B cell (primary cell): ENCODE measurements around the gene BHMT2. TPM values are rescaled to one million over a fixed set of nuclear protein-coding genes. Genes with fewer than 3 reads are reported as not detected.

Experiments used
- ATAC-seq: fragments of 200-7000 bp; cut with Tn5 transposase; one replicate; pipeline ENCODE4 v1.10.0; 2021; ENCODE audit warnings: low read depth, mild to moderate bottlenecking, moderate number of reproducible peaks, moderate library complexity
- CTCF ChIA-PET: fragments of 350-600 bp; sonication (Branson Sonifier 250); formaldehyde crosslinking; loops from one replicate; lab custom pipeline; 2021; ENCODE audit warnings: antibody characterized with exemption, inconsistent platforms; lab: Charles Lee
- POLR2A ChIA-PET: fragments of 350-600 bp; sonication (Branson Sonifier 250); formaldehyde crosslinking; loops from one replicate; lab custom pipeline; 2021; ENCODE audit warnings: antibody characterized with exemption; lab: Charles Lee
- DNase-seq: peaks from one replicate; pipeline ENCODE4 v3.0.0; 2013
- H2AFZ ChIP-seq: 2 replicates; pipeline ENCODE4 v1.6.1; 2012; ENCODE audit warnings: mild to moderate bottlenecking, low read depth, low read length; ENCODE audit not compliant: insufficient read depth, poor library complexity, severe bottlenecking
- H3K27ac ChIP-seq, 2 donors: 1 replicate in 1 of 2; 2 replicates in 1 of 2; pipeline ENCODE4 v1.5.1; 2012 to 2013; ENCODE audit warnings: low read length in 2 of 2, mild to moderate bottlenecking in 2 of 2, moderate library complexity in 1 of 2
- H3K27me3 ChIP-seq, 4 experiments: fragments of 200-600 bp in 1 of 4; sonication (generic) in 1 of 4; replicated peaks in 1 of 4; 1 replicate in 2 of 4; 2 replicates in 2 of 4; pipeline versions ENCODE4 v1.6.1 to v1.7.0; 2013 to 2016; ENCODE audit warnings: low read length in 3 of 4, mild to moderate bottlenecking in 2 of 4, mixed read lengths in 1 of 4, moderate library complexity in 1 of 4; ENCODE audit not compliant: insufficient read depth in 4 of 4, control insufficient read depth in 3 of 4; ENCODE audit errors: control extremely low read depth in 1 of 4
- H3K36me3 ChIP-seq, 2 experiments: replicated peaks in 1 of 2; 1 replicate in 1 of 2; 2 replicates in 1 of 2; pipeline versions ENCODE4 v1.6.1 to v1.7.1; 2013; ENCODE audit warnings: low read length in 1 of 2; ENCODE audit not compliant: insufficient read depth in 2 of 2, control insufficient read depth in 1 of 2; ENCODE audit errors: control extremely low read depth in 1 of 2, extremely low read depth in 1 of 2
- H3K4me1 ChIP-seq, 2 donors: fragments of 200-600 bp in 1 of 2; sonication (generic) in 1 of 2; 1 replicate in 1 of 2; 2 replicates in 1 of 2; pipeline versions ENCODE4 v1.5.1 to v1.6.1; 2013 to 2017; ENCODE audit warnings: low read length in 2 of 2; ENCODE audit not compliant: control insufficient read depth in 2 of 2, insufficient read depth in 2 of 2
- H3K4me2 ChIP-seq: replicated peaks from 2 replicates; pipeline ENCODE3; 2012; ENCODE audit warnings: mild to moderate bottlenecking, low read depth, low read length; ENCODE audit not compliant: poor library complexity, severe bottlenecking
- H3K4me3 ChIP-seq, 5 experiments: fragments of 200-600 bp in 1 of 5; sonication (generic) in 1 of 5; 1 replicate in 3 of 5; 2 replicates in 2 of 5; pipeline versions ENCODE4 v1.5.1 to v1.7.0; 2011 to 2016; ENCODE audit warnings: low read length in 4 of 5, mild to moderate bottlenecking in 4 of 5, low read depth in 2 of 5, control low read depth in 1 of 5, moderate library complexity in 1 of 5; ENCODE audit not compliant: insufficient read depth in 1 of 5; ENCODE audit errors: control extremely low read depth in 1 of 5, extremely low read depth in 1 of 5
- H3K79me2 ChIP-seq: fragments of 200-600 bp; sonication (generic); one replicate; pipeline ENCODE4 v1.6.0; 2016; ENCODE audit warnings: low read length; ENCODE audit not compliant: control insufficient read depth, insufficient read depth
- H3K9ac ChIP-seq: fragments of 200-600 bp; sonication (generic); 2 replicates; pipeline ENCODE4 v1.6.1; 2017; ENCODE audit warnings: mild to moderate bottlenecking, low read length, moderate library complexity
- H3K9me3 ChIP-seq, 3 donors: one replicate each; pipeline versions ENCODE4 v1.6.1 to v1.7.1; 2013; ENCODE audit warnings: low read length in 2 of 3; ENCODE audit not compliant: control insufficient read depth in 2 of 3, insufficient read depth in 1 of 3; ENCODE audit errors: control extremely low read depth in 1 of 3
- H4K20me1 ChIP-seq: 2 replicates; pipeline ENCODE4 v1.6.0; 2012; ENCODE audit warnings: mild to moderate bottlenecking, low read length; ENCODE audit not compliant: insufficient read depth, control insufficient read depth, poor library complexity, severe bottlenecking
- H3K27ac Mint-ChIP-seq: one replicate; pipeline ENCODE4 v1.8.0; 2021; ENCODE audit warnings: mixed read lengths
- H3K27me3 Mint-ChIP-seq: one replicate; pipeline ENCODE4 v1.8.0; 2021; ENCODE audit warnings: mixed read lengths
- H3K4me1 Mint-ChIP-seq: one replicate; pipeline ENCODE4 v1.8.0; 2021; ENCODE audit warnings: mixed read lengths
- H3K4me3 Mint-ChIP-seq: one replicate; pipeline ENCODE4 v1.8.0; 2021; ENCODE audit warnings: mixed read lengths
- H3K9me3 Mint-ChIP-seq: one replicate; pipeline ENCODE4 v1.8.0; 2022; ENCODE audit warnings: mixed read lengths; ENCODE audit not compliant: insufficient read depth
- CTCF ChIP-seq: fragments of 200-600 bp; IDR thresholded peaks from one replicate; pipeline ENCODE4 v1.8.0; 2022; ENCODE audit warnings: antibody characterized with exemption, mild to moderate bottlenecking
- EZH2 ChIP-seq: IDR thresholded peaks from 2 replicates; pipeline ENCODE4 v1.6.1; 2012; ENCODE audit warnings: borderline replicate concordance, low read depth, mild to moderate bottlenecking, moderate library complexity, low read length; ENCODE audit not compliant: insufficient read depth, poor library complexity, severe bottlenecking
- WGBS: methylation state at CpG from one replicate; pipeline ENCODE4 v1.1.5; 2013; ENCODE audit warnings: missing lambda C conversion rate; ENCODE audit not compliant: insufficient coverage; 5-methylcytosine and 5-hydroxymethylcytosine counted together
- intact Hi-C: fragments of 100-400 bp; cut with micrococcal nuclease; formaldehyde crosslinking; loops from one replicate; pipeline ENCODE4 v1.10.0; 2022
- polyA plus RNA-seq: library from polyadenylated mRNA; depleted of rRNA; stranded (reverse); fragments of >200 nt; gene quantifications from 2 replicates; pipeline ENCODE4 v1.2.3, GENCODE V29; 2012
- total RNA-seq, 2 donors: library from RNA; stranded (reverse); fragments of 120-200 nt in 1 of 2; gene quantifications; 1 replicate in 1 of 2; 2 replicates in 1 of 2; pipeline versions ENCODE4 v1.2.3 to v1.2.4, GENCODE V29; 2013 to 2022

The BHMT2 gene
- total and polyA plus RNA-seq, 2 donors (not counting 1 experiment from before 2014, with no cell fraction given) = not detected

DNA sequence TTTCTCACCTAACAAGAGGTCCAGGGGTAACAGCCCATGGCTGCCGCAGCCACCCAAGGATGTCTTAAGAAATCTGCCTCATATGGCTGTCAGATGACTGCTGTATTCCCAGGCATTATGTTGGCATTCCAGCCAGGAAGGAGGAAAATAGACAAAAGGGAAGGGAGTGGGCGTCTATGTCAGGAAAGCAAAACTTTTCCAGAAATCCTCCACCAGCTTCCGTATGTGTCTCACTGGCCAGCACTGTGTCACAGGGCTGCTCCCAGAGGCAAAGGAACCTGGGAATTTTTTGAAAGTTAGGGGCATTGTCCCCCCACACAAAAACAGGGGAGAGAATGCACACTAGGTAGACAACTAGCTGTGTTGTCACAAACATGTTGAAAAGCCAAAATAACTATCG, 7.3 kb downstream of the BHMT2 start:
- peaks cover 0 to 6% (median 1%) of the 10 kb centered on the region in 4 experiments for H3K27me3 ChIP-seq
- ATAC-seq = no peak
- Mint-ChIP-seq H3K4me3 (no peak overlapping the region), H3K4me1 (no peaks in the 10 kb centered on the region), H3K9me3 (no peaks in the 10 kb centered on the region), H3K27me3 (peaks cover 12% of the 10 kb centered on the region), H3K27ac (no peak overlapping the region)
- TF ChIP-seq EZH2 = no peak
- TF ChIP-seq CTCF = no peak
- ChIA-PET CTCF (no interaction called here), POLR2A (no interaction called here)
- intact Hi-C loops = no loop called here
- H2AFZ ChIP-seq = no peak overlapping the region
- no peak overlapping the region for H3K4me3 ChIP-seq
- H3K79me2 ChIP-seq = no peaks in the 10 kb centered on the region
- H3K4me1 ChIP-seq = no peaks in the 10 kb centered on the region
- no peaks in the 10 kb centered on the region for H4K20me1 ChIP-seq
- WGBS = 100% methylated on average over 3 of the region's 4 CpGs
- peaks cover 0 to 4% (median 0%) of the 10 kb centered on the region in 3 donors for H3K9me3 ChIP-seq
- H3K27ac ChIP-seq = no peak overlapping the region
- DNase-seq = no peak
- no peak overlapping the region for H3K4me2 ChIP-seq
- no peak overlapping the region for H3K9ac ChIP-seq
- H3K36me3 ChIP-seq = no peaks in the 10 kb centered on the region

GRCh38 chr5:79077680-79078365, 8.3 kb downstream of the BHMT2 start:
- Histone ChIP-seq H3K27ac (no peak overlapping the region), H3K4me1 (no peaks in the 10 kb centered on the region), H3K79me2 (no peaks in the 10 kb centered on the region), H3K27me3 (peaks cover 0 to under 1% (median 0%) of the 10 kb centered on the region in 4 experiments), H3K36me3 (no peaks in the 10 kb centered on the region), H4K20me1 (no peaks in the 10 kb centered on the region), H3K4me3 (no peak overlapping the region), H3K9me3 (peaks cover 0 to 4% (median 0%) of the 10 kb centered on the region in 3 donors), H2AFZ (no peak overlapping the region), H3K4me2 (no peak overlapping the region), H3K9ac (no peak overlapping the region)
- Mint-ChIP-seq H3K9me3 (no peaks in the 10 kb centered on the region), H3K4me3 (no peak overlapping the region), H3K27me3 (peaks cover 8% of the 10 kb centered on the region), H3K4me1 (no peaks in the 10 kb centered on the region), H3K27ac (no peak overlapping the region)
- no peak for ATAC-seq
- TF ChIP-seq CTCF = no peak
- TF ChIP-seq EZH2 = no peak
- POLR2A ChIA-PET = interaction anchor here (0.6 kb wide), 1 partner anchor 1086 kb away, joined by 4 read pairs; no protein-coding TSS in a partner anchor
- intact Hi-C loops = no loop called here
- no peak for DNase-seq
- 56% methylated on average over 1 of the region's 3 CpGs for WGBS
- CTCF ChIA-PET = no interaction called here
